Gastroesophageal sphincter (tissue), 3 donors: ENCODE measurements around the gene GRID1.

Source experiments
- CTCF ChIP-seq, 4 experiments: fragments of 200-600 bp in 2 of 4; fragments of 450-650 bp in 2 of 4; sonication (generic) in 1 of 4; IDR thresholded peaks; one replicate each; pipeline ENCODE4 v1.5.1; 2017 to 2019; ENCODE audit warnings: antibody characterized with exemption in 4 of 4, mild to moderate bottlenecking in 2 of 4, moderate library complexity in 2 of 4
- POLR2A ChIP-seq, 2 donors: fragments of 450-650 bp; IDR thresholded peaks; one replicate each; pipeline ENCODE4 v1.6.1; 2017; ENCODE audit warnings: antibody characterized with exemption in 2 of 2, mild to moderate bottlenecking in 2 of 2, moderate library complexity in 1 of 2

GRCh38 chr10:86200867-86201266, 165.7 kb downstream of the GRID1 start:
- no peak for TF ChIP-seq CTCF (IDR thresholded peaks at IDR 0.05)
- no peak for TF ChIP-seq POLR2A (IDR thresholded peaks at IDR 0.05)
